ENCODE data around the gene AP4S1.
"Not testable (repeated sequence)": the region's sequence is repeated elsewhere in the genome, so short reads cannot be mapped to it uniquely, and the experiment has no call there.

The AP4S1 gene

GRCh38 chr14:31004007-31004406 lies 21.4 kb upstream of the AP4S1 start:
- DNase-seq (ENCODE audit: low read depth in 1 of 2, low spot score in 1 of 2), result not testable (repeated sequence)

GRCh38 chr14:31006703-31007102 lies 18.7 kb upstream of the AP4S1 start:
- DNase-seq (ENCODE audit: low read depth in 1 of 2, low spot score in 1 of 2), result no peak

GRCh38 chr14:31009836-31010574 lies 15.4 kb upstream of the AP4S1 start:
- DNase-seq (ENCODE audit: low read depth in 1 of 2, low spot score in 1 of 2), result no peak

- no peak for DNase-seq (ENCODE audit: low read depth in 1 of 2, low spot score in 1 of 2)
Measured at GRCh38 chr14:31010935-31011334, 14.5 kb upstream of the AP4S1 start.

GRCh38 chr14:31013841-31014240 lies 11.6 kb upstream of the AP4S1 start:
- no peak for DNase-seq (ENCODE audit: low read depth in 1 of 2, low spot score in 1 of 2)

- no peak for DNase-seq (ENCODE audit: low read depth in 1 of 2, low spot score in 1 of 2)
Measured at GRCh38 chr14:31018057-31018645, 7.3 kb upstream of the AP4S1 start.

- no peak for DNase-seq (ENCODE audit: low read depth in 1 of 2, low spot score in 1 of 2)
Measured at GRCh38 chr14:31020834-31021575, 4.4 kb upstream of the AP4S1 start.

- no peak for DNase-seq (ENCODE audit: low read depth in 1 of 2, low spot score in 1 of 2)
Measured at GRCh38 chr14:31021576-31021949, 3.9 kb upstream of the AP4S1 start.

GRCh38 chr14:31022386-31022785 lies 3.1 kb upstream of the AP4S1 start:
- DNase-seq (ENCODE audit: low read depth in 1 of 2, low spot score in 1 of 2), result no peak

- DNase-seq (ENCODE audit: low read depth in 1 of 2, low spot score in 1 of 2), result no peak
Measured at GRCh38 chr14:31024010-31024480, 1.4 kb upstream of the AP4S1 start.

GRCh38 chr14:31024577-31025366 lies 677 bp upstream of the AP4S1 start:
- no peak for DNase-seq (ENCODE audit: low read depth in 1 of 2, low spot score in 1 of 2)

GRCh38 chr14:31026077-31026449 lies 614 bp downstream of the AP4S1 start, which contains the start of gene STRN3:
STRN3 (minus strand) TSS chr14:31026379; CDS start chr14:31026185, 194 bp downstream.
- no peak for DNase-seq (ENCODE audit: low read depth in 1 of 2, low spot score in 1 of 2)

GRCh38 chr14:31026450-31027235 lies 1.2 kb downstream of the AP4S1 start:
- peak; percentile 77 to 83 for DNase-seq (ENCODE audit: low read depth in 1 of 2, low spot score in 1 of 2)

- DNase-seq (ENCODE audit: low read depth in 1 of 2, low spot score in 1 of 2), result no peak
Measured at GRCh38 chr14:31027847-31028246, 2.4 kb downstream of the AP4S1 start.

GRCh38 chr14:31029016-31029970 lies 3.8 kb downstream of the AP4S1 start:
- DNase-seq (ENCODE audit: low read depth in 1 of 2, low spot score in 1 of 2), result no peak

- no peak for DNase-seq (ENCODE audit: low read depth in 1 of 2, low spot score in 1 of 2)
Measured at GRCh38 chr14:31030469-31030868, 5.0 kb downstream of the AP4S1 start.

- no peak for DNase-seq (ENCODE audit: low read depth in 1 of 2, low spot score in 1 of 2)
Measured at GRCh38 chr14:31036552-31036951, 11.1 kb downstream of the AP4S1 start.

- DNase-seq (ENCODE audit: low read depth in 1 of 2, low spot score in 1 of 2), result no peak
Measured at GRCh38 chr14:31037709-31038221, 12.3 kb downstream of the AP4S1 start.

- DNase-seq (ENCODE audit: low read depth in 1 of 2, low spot score in 1 of 2), result no peak
Measured at GRCh38 chr14:31038521-31039166, 13.2 kb downstream of the AP4S1 start.
